Osteoblast (primary cell): ENCODE data around the gene RNASE11. TPM values are rescaled to one million over a fixed set of nuclear protein-coding genes. Genes with fewer than 3 reads are reported as not detected.

Experiments used
- DNase-seq: peaks from one replicate; pipeline ENCODE4 v3.0.0; 2011; ENCODE audit warnings: low spot score, mixed read lengths; ENCODE audit not compliant: insufficient read length; ENCODE audit errors: missing footprints
- H2AFZ ChIP-seq: 2 replicates; pipeline ENCODE4 v1.6.0; 2011; ENCODE audit warnings: mild to moderate bottlenecking, low read length
- H3K27ac ChIP-seq: 2 replicates; pipeline ENCODE4 v1.5.1; 2011; ENCODE audit warnings: mild to moderate bottlenecking, low read depth, low read length, moderate library complexity
- H3K27me3 ChIP-seq: 2 replicates; pipeline ENCODE4 v1.6.0; 2012; ENCODE audit warnings: mild to moderate bottlenecking, control low read depth, inconsistent platforms, low read length, moderate library complexity; ENCODE audit not compliant: insufficient read depth
- H3K36me3 ChIP-seq: 2 replicates; pipeline ENCODE4 v1.5.1; 2011; ENCODE audit warnings: mild to moderate bottlenecking, low read length, control low read depth, moderate library complexity; ENCODE audit not compliant: insufficient read depth
- H3K4me1 ChIP-seq: 2 replicates; pipeline ENCODE4 v1.5.1; 2011; ENCODE audit warnings: mild to moderate bottlenecking, low read length, control low read depth, moderate library complexity; ENCODE audit not compliant: insufficient read depth
- H3K4me2 ChIP-seq: 2 replicates; pipeline ENCODE4 v1.6.0; 2011; ENCODE audit warnings: mild to moderate bottlenecking, low read length; ENCODE audit not compliant: insufficient read depth
- H3K4me3 ChIP-seq: fragments of 200-600 bp; sonication (generic); 3 replicates; pipeline ENCODE4 v1.5.1; 2012; ENCODE audit warnings: mild to moderate bottlenecking, low read length, inconsistent platforms; ENCODE audit not compliant: insufficient read depth
- H3K79me2 ChIP-seq: 2 replicates; pipeline ENCODE4 v1.6.0; 2012; ENCODE audit warnings: mild to moderate bottlenecking, low read length, control low read depth, inconsistent platforms; ENCODE audit not compliant: insufficient read depth
- H3K9me3 ChIP-seq: 2 replicates; pipeline ENCODE4 v1.5.1; 2011; ENCODE audit warnings: low read depth, low read length, control low read depth
- H4K20me1 ChIP-seq: 2 replicates; pipeline ENCODE4 v1.6.0; 2012; ENCODE audit warnings: mild to moderate bottlenecking, low read length, control low read depth; ENCODE audit not compliant: insufficient read depth
- total RNA-seq: library from RNA; depleted of rRNA; stranded (reverse); fragments of >200 nt; gene quantifications from 2 replicates; pipeline ENCODE4 v1.2.3, GENCODE V29; 2012
- TF ChIP-seq, protein P1 (sequence below): IDR thresholded peaks from 2 replicates; pipeline ENCODE4 v1.5.1; 2011; ENCODE audit warnings: mild to moderate bottlenecking, low read depth, low read length, moderate library complexity; ENCODE audit errors: extremely low read depth

Gene RNASE11
- total RNA-seq, 1 donor = not detected

DNA sequence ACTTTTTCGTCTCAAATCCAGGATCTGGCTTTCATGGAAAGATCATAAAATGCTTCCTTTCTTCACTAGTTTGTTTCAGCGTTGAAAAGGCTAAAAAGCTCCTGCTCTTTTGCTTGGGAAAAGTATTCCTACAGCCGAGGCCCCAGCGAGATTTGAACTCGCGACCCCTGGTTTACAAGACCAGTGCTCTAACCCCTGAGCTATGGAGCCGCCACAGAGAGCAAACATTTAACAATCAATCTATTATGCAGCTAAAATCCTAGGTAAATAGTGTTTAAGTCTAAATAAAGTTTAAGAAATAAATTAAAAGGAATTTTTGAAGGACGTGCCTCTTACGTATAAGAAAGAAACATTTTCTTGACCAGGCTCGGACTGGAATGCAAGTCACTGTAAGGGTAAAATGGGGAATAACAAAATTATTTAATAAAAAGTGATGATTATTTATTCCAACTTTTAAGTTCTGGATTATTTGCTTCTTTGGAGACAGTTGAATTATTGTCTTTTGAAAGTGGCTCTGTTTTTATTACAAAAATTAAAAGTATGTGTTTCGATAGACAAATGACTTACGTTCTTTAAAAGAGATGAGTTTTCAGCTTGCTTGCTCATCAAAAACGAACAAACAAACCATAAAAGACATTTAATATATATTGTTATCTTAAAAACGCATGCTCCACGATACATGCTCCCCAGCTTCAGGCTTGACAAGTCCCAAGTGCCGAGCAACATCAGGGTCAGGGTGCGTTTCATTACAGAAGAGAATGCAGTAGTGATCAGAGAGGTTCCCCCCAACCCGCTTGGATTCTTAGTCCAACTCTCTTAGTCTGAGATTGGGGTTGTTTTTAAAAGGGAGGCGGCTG lies 43.5 kb upstream of the RNASE11 start:
- no peaks in the 10 kb centered on the region for H4K20me1 ChIP-seq
- H2AFZ ChIP-seq = no peak overlapping the region
- peak; percentile 84 for DNase-seq
- H3K4me1 ChIP-seq = peaks cover 31% of the 10 kb centered on the region
- H3K4me2 ChIP-seq = peak overlapping the region; percentile 82
- peaks cover 26% of the 10 kb centered on the region for H3K27me3 ChIP-seq
- no peak overlapping the region for H3K27ac ChIP-seq
- TF ChIP-seq, protein P1, sequence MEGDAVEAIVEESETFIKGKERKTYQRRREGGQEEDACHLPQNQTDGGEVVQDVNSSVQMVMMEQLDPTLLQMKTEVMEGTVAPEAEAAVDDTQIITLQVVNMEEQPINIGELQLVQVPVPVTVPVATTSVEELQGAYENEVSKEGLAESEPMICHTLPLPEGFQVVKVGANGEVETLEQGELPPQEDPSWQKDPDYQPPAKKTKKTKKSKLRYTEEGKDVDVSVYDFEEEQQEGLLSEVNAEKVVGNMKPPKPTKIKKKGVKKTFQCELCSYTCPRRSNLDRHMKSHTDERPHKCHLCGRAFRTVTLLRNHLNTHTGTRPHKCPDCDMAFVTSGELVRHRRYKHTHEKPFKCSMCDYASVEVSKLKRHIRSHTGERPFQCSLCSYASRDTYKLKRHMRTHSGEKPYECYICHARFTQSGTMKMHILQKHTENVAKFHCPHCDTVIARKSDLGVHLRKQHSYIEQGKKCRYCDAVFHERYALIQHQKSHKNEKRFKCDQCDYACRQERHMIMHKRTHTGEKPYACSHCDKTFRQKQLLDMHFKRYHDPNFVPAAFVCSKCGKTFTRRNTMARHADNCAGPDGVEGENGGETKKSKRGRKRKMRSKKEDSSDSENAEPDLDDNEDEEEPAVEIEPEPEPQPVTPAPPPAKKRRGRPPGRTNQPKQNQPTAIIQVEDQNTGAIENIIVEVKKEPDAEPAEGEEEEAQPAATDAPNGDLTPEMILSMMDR = no peak
- peak overlapping the region; percentile 59 for H3K4me3 ChIP-seq
- no peaks in the 10 kb centered on the region for H3K79me2 ChIP-seq
- no peaks in the 10 kb centered on the region for H3K36me3 ChIP-seq
- no peaks in the 10 kb centered on the region for H3K9me3 ChIP-seq

DNA sequence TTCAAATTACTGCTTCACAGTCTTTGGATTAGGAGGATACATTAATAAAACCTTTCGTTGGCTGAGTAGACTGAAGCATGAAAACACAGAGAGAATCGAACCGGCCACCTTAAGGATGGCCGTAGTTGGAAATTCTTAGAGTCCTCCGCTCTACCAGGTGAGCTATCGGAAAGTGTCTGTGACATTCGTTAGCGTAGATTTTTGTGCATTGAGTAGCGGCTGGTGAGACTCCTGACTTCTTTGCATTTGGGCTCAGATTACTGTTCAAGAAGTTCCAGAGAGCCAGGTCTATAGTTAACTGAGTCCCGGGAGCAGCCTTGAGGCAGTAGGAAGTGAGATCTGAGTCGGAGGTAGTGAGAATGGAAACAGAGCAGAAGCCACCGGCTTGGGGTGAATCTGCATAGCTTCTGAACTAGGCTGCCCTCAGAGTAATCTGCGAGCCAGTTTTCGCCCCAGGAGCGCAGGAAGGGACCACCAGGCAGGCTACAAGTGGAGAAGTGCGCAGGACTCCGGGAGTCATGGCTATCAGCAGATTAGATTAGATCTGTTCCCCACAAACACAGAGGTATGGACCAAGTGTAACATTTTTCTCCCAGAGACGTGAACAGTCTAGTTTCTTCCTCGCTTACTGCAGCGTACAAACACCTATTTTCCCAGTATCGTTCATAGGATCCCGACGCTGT lies 42.7 kb upstream of the RNASE11 start:
- H3K4me1 ChIP-seq = peaks cover 38% of the 10 kb centered on the region
- no peaks in the 10 kb centered on the region for H3K79me2 ChIP-seq
- peak overlapping the region; percentile 82 for H3K4me2 ChIP-seq
- peak overlapping the region; percentile 59 for H3K4me3 ChIP-seq
- no peaks in the 10 kb centered on the region for H4K20me1 ChIP-seq
- DNase-seq = no peak
- no peak overlapping the region for H3K27ac ChIP-seq
- no peaks in the 10 kb centered on the region for H3K9me3 ChIP-seq
- peaks cover 26% of the 10 kb centered on the region for H3K27me3 ChIP-seq
- peak overlapping the region; percentile 4 for H2AFZ ChIP-seq
- TF ChIP-seq, protein P1 = no peak
- no peaks in the 10 kb centered on the region for H3K36me3 ChIP-seq

DNA sequence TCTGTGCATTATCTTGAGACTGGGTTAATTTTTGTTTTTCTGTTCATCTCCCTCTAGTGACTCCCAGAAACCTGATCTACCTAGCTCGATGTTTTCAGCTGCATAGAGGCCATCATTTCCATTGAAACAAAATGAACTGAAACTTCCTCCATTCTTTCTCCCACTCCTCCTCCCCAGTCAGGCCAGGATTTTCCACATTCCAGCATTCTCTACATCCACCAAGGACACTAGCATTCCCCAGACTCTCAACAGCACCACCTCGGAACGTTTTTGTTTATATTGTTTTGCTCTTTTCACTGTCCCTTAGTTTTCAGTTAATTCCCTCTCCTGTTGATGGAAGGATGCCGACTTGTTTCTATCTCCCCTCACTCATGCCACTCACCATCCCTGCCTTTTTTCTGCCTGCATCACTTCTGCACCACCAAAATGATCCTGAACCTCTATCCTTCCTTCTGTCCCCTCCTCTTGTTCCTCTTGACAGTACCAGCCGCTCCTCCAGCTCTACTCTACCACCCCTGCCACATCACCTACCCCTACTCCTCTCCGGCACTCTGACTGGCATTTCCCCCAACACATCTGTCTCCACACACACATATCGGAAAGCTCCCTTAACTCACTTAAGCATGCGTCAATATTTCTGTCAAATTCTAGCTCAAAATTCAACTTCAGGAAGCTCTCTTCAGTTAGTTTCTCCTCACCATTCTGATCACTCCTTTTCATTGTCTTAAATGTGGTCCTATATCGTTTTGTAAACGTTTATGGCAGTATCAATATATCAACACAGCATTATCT lies 40.5 kb upstream of the RNASE11 start:
- Histone ChIP-seq H2AFZ (no peak overlapping the region), H4K20me1 (no peaks in the 10 kb centered on the region), H3K4me1 (peaks cover 47% of the 10 kb centered on the region), H3K27ac (no peak overlapping the region), H3K79me2 (no peaks in the 10 kb centered on the region), H3K36me3 (no peaks in the 10 kb centered on the region), H3K9me3 (no peaks in the 10 kb centered on the region), H3K4me3 (no peak overlapping the region), H3K27me3 (peaks cover 26% of the 10 kb centered on the region), H3K4me2 (peak overlapping the region; percentile 37)
- TF ChIP-seq, protein P1 = no peak
- DNase-seq = no peak
